NCI-H1417 treated with DMSO at 0.1 percent for 48 hours (cell line): ENCODE data around the gene PAX5.

Experiments used
- DNase-seq: peaks from one replicate; lab custom pipeline; 2025; lab: John Stamatoyannopoulos, UW

The PAX5 gene

GRCh38 chr9:36858805-36859375 is 175.2 kb downstream of the PAX5 start:
- no peak for DNase-seq

GRCh38 chr9:36855448-36856315 is 178.4 kb downstream of the PAX5 start:
- no peak for DNase-seq

GRCh38 chr9:36854751-36855150 is 179.3 kb downstream of the PAX5 start:
- DNase-seq = no peak

- no peak for DNase-seq
Observed at GRCh38 chr9:36854034-36854433, 180.0 kb downstream of the PAX5 start.

- no peak for DNase-seq
Observed at GRCh38 chr9:36853233-36853632, 180.8 kb downstream of the PAX5 start.

GRCh38 chr9:36849943-36850342 is 184.1 kb downstream of the PAX5 start:
- DNase-seq = no peak

- DNase-seq = no peak
Observed at GRCh38 chr9:36848946-36849345, 185.1 kb downstream of the PAX5 start.

- no peak for DNase-seq
Observed at GRCh38 chr9:36847781-36848673, 186.0 kb downstream of the PAX5 start.

- no peak for DNase-seq
Observed at GRCh38 chr9:36846621-36847020, 187.4 kb downstream of the PAX5 start.

GRCh38 chr9:36845844-36846243 is 188.2 kb downstream of the PAX5 start:
- no peak for DNase-seq

- DNase-seq = no peak
Observed at GRCh38 chr9:36844961-36845360, 189.1 kb downstream of the PAX5 start.

- no peak for DNase-seq
Observed at GRCh38 chr9:36843964-36844363, 190.1 kb downstream of the PAX5 start.

- no peak for DNase-seq
Observed at GRCh38 chr9:36842560-36843530, 191.2 kb downstream of the PAX5 start.

GRCh38 chr9:36840898-36841536 is 193.1 kb downstream of the PAX5 start:
- no peak for DNase-seq

- no peak for DNase-seq
Observed at GRCh38 chr9:36839131-36839885, 194.8 kb downstream of the PAX5 start.

GRCh38 chr9:36837431-36838405 is 196.3 kb downstream of the PAX5 start:
- DNase-seq = no peak

GRCh38 chr9:36836486-36836885 is 197.6 kb downstream of the PAX5 start:
- no peak for DNase-seq

GRCh38 chr9:36835271-36835996 is 198.6 kb downstream of the PAX5 start:
- no peak for DNase-seq
